ENCODE results near the gene ODAD3.

ODAD3 gene

GRCh38 chr19:11446652-11447301 is 11.9 kb upstream of the ODAD3 start:
- peak; percentile 87 for TF ChIP-seq CTCF (IDR thresholded peaks at IDR 0.05; ENCODE audit: low read depth, low read length)
- Histone ChIP-seq H3K4me3 (ENCODE audit: low read depth, low read length) (no peak overlapping the region), H3K27ac (no peak overlapping the region; the same call in 1 of the 2 replicates), H3K36me3 (peaks cover 71% of the 10 kb centered on the region), H3K9me3 (ENCODE audit: severe bottlenecking) (no peaks in the 10 kb centered on the region), H3K27me3 (ENCODE audit: insufficient read depth, low read depth, severe bottlenecking) (no peaks in the 10 kb centered on the region)
- peak; percentile 79 for DNase-seq

GRCh38 chr19:11446271-11446651 is 11.3 kb upstream of the ODAD3 start:
- Histone ChIP-seq H3K27me3 (ENCODE audit: insufficient read depth, low read depth, severe bottlenecking) (no peaks in the 10 kb centered on the region), H3K36me3 (peaks cover 76% of the 10 kb centered on the region), H3K4me3 (ENCODE audit: low read depth, low read length) (no peak overlapping the region), H3K27ac (peak overlapping the region; percentile 21; the same call in 1 of the 2 replicates), H3K9me3 (ENCODE audit: severe bottlenecking) (no peaks in the 10 kb centered on the region)
- no peak for TF ChIP-seq CTCF (IDR thresholded peaks at IDR 0.05; ENCODE audit: low read depth, low read length)
- DNase-seq = no peak

GRCh38 chr19:11445141-11445540 is 10.2 kb upstream of the ODAD3 start:
- Histone ChIP-seq H3K4me3 (ENCODE audit: low read depth, low read length) (no peak overlapping the region), H3K36me3 (peaks cover 82% of the 10 kb centered on the region), H3K27ac (no peak overlapping the region), H3K9me3 (ENCODE audit: severe bottlenecking) (no peaks in the 10 kb centered on the region), H3K27me3 (ENCODE audit: insufficient read depth, low read depth, severe bottlenecking) (no peaks in the 10 kb centered on the region)
- TF ChIP-seq CTCF (IDR thresholded peaks at IDR 0.05; ENCODE audit: low read depth, low read length) = no peak
- DNase-seq = no peak

GRCh38 chr19:11444059-11444458 is 9.1 kb upstream of the ODAD3 start:
- Histone ChIP-seq H3K36me3 (peaks cover 72% of the 10 kb centered on the region), H3K27me3 (ENCODE audit: insufficient read depth, low read depth, severe bottlenecking) (no peaks in the 10 kb centered on the region), H3K9me3 (ENCODE audit: severe bottlenecking) (no peaks in the 10 kb centered on the region), H3K27ac (peak overlapping the region; percentile 24), H3K4me3 (ENCODE audit: low read depth, low read length) (no peak overlapping the region)
- DNase-seq = no peak
- TF ChIP-seq CTCF (IDR thresholded peaks at IDR 0.05; ENCODE audit: low read depth, low read length) = no peak

- Histone ChIP-seq H3K9me3 (ENCODE audit: severe bottlenecking) (no peaks in the 10 kb centered on the region), H3K27me3 (ENCODE audit: insufficient read depth, low read depth, severe bottlenecking) (no peaks in the 10 kb centered on the region), H3K4me3 (ENCODE audit: low read depth, low read length) (no peak overlapping the region), H3K27ac (no peak overlapping the region), H3K36me3 (peaks cover 61% of the 10 kb centered on the region)
- no peak for TF ChIP-seq CTCF (IDR thresholded peaks at IDR 0.05; ENCODE audit: low read depth, low read length)
- no peak for DNase-seq
Measured at GRCh38 chr19:11437955-11438354, 3.0 kb upstream of the ODAD3 start.

GRCh38 chr19:11435833-11436313 is 952 bp upstream of the ODAD3 start:
- H3K27me3 ChIP-seq (ENCODE audit: insufficient read depth, low read depth, severe bottlenecking) = no peaks in the 10 kb centered on the region
- peaks cover 40% of the 10 kb centered on the region for H3K36me3 ChIP-seq
- TF ChIP-seq CTCF (IDR thresholded peaks at IDR 0.05; ENCODE audit: low read depth, low read length) = no peak
- H3K27ac ChIP-seq = peak overlapping the region; percentile 86
- H3K9me3 ChIP-seq (ENCODE audit: severe bottlenecking) = no peaks in the 10 kb centered on the region
- no peak for DNase-seq
- peak overlapping the region; percentile 59 for H3K4me3 ChIP-seq (ENCODE audit: low read depth, low read length)
